A549 (cell line): ENCODE measurements around the gene FGF14.

Experiments
- MYC ChIP-seq: IDR thresholded peaks from 2 replicates; pipeline ENCODE4 v1.6.1; 2012; ENCODE audit warnings: mild to moderate bottlenecking, inconsistent platforms, low read length, improper control_type of control experiment, borderline replicate concordance
- POLR2AphosphoS2 ChIP-seq: conservative IDR thresholded peaks from 2 replicates; pipeline ENCODE4 v1.6.1; 2012; ENCODE audit warnings: low read length, improper control_type of control experiment, inconsistent platforms
- TF ChIP-seq, protein P1 (sequence below): fragments of >200 bp; sonication (Bioruptor Twin); formaldehyde crosslinking; IDR thresholded peaks from 3 replicates; pipeline ENCODE4 v1.5.1; 2016

DNA sequence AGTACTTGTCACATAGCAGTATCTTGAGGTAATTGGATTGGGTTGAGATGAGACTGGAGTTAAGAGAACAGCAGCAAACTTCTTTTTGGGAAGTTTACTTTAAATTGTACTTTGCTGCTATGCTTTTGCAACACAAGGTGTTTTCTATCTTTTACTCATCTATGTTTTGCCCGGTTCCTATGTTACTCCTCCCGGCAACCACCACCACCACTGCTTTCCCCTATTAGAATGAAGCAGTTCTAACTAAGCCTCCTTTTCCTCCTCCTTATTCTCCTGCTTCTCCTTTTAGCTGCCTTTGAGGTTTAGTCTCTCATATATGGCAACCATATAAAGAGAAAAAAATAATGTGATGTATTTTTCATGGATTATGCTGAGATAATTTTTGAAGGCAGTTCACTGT is 715.8 kb downstream of the FGF14 start:
- TF ChIP-seq, protein P1, sequence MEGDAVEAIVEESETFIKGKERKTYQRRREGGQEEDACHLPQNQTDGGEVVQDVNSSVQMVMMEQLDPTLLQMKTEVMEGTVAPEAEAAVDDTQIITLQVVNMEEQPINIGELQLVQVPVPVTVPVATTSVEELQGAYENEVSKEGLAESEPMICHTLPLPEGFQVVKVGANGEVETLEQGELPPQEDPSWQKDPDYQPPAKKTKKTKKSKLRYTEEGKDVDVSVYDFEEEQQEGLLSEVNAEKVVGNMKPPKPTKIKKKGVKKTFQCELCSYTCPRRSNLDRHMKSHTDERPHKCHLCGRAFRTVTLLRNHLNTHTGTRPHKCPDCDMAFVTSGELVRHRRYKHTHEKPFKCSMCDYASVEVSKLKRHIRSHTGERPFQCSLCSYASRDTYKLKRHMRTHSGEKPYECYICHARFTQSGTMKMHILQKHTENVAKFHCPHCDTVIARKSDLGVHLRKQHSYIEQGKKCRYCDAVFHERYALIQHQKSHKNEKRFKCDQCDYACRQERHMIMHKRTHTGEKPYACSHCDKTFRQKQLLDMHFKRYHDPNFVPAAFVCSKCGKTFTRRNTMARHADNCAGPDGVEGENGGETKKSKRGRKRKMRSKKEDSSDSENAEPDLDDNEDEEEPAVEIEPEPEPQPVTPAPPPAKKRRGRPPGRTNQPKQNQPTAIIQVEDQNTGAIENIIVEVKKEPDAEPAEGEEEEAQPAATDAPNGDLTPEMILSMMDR: no peak
- TF ChIP-seq POLR2AphosphoS2 (no peak), MYC (no peak)
